OCI-LY1 (cell line): ENCODE measurements around the gene CRISPLD2.

ENCODE experiments used
- H2AFZ ChIP-seq: fragments of 200-600 bp; sonication (generic), shearing (Covaris generic); 2 replicates; pipeline ENCODE4 v1.6.0; 2014; ENCODE audit warnings: antibody characterized with exemption, mild to moderate bottlenecking, low read length
- H3F3A ChIP-seq: fragments of 200-600 bp; sonication (generic), shearing (Covaris generic); 2 replicates; pipeline ENCODE4 v1.6.0; 2014; ENCODE audit warnings: mild to moderate bottlenecking, antibody characterized with exemption, low read length, moderate library complexity; ENCODE audit not compliant: insufficient read depth
- H3K27ac ChIP-seq: fragments of 200-600 bp; sonication (generic); 2 replicates; pipeline ENCODE4 v1.5.1; 2014; ENCODE audit warnings: low read length, mixed run types, mild to moderate bottlenecking, low read depth; ENCODE audit not compliant: poor library complexity, severe bottlenecking
- H3K27me3 ChIP-seq: fragments of 200-600 bp; sonication (generic); 2 replicates; pipeline ENCODE4 v1.6.0; 2014; ENCODE audit warnings: antibody characterized with exemption, mild to moderate bottlenecking, low read length, moderate library complexity; ENCODE audit not compliant: insufficient read depth
- H3K36me3 ChIP-seq: fragments of 200-600 bp; sonication (generic); 2 replicates; pipeline ENCODE4 v1.6.1; 2014; ENCODE audit warnings: mild to moderate bottlenecking, antibody characterized with exemption, low read length, moderate library complexity, mixed read lengths; ENCODE audit not compliant: insufficient read depth
- H3K4me1 ChIP-seq: fragments of 200-600 bp; sonication (generic); 2 replicates; pipeline ENCODE4 v1.5.1; 2014; ENCODE audit warnings: mild to moderate bottlenecking, low read length, moderate library complexity; ENCODE audit not compliant: insufficient read depth, severe bottlenecking
- H3K4me2 ChIP-seq: fragments of 200-600 bp; sonication (generic), shearing (Covaris generic); 2 replicates; pipeline ENCODE4 v1.6.1; 2014; ENCODE audit warnings: low read length
- H3K4me3 ChIP-seq: fragments of 200-600 bp; sonication (generic); 2 replicates; pipeline ENCODE4 v1.5.1; 2014; ENCODE audit warnings: low read length, low read depth, mild to moderate bottlenecking, mixed read lengths; ENCODE audit not compliant: poor library complexity, severe bottlenecking
- H3K79me2 ChIP-seq: fragments of 200-600 bp; shearing (Covaris generic); 2 replicates; pipeline ENCODE4 v1.6.1; 2016; ENCODE audit warnings: mixed run types, low read length, mixed read lengths; ENCODE audit not compliant: insufficient read depth
- H3K9ac ChIP-seq: fragments of 200-600 bp; sonication (generic), shearing (Covaris generic); 2 replicates; pipeline ENCODE4 v1.6.1; 2014; ENCODE audit warnings: mild to moderate bottlenecking, low read length, mixed read lengths
- H3K9me2 ChIP-seq: fragments of 200-600 bp; sonication (generic), shearing (Covaris generic); 2 replicates; pipeline ENCODE4 v1.6.1; 2014; ENCODE audit warnings: low read depth, mild to moderate bottlenecking, low read length, mixed read lengths
- H3K9me3 ChIP-seq: fragments of 200-600 bp; shearing (Covaris generic); 2 replicates; pipeline ENCODE4 v1.6.1; 2014; ENCODE audit warnings: low read length, mixed read lengths
- H4K20me1 ChIP-seq: fragments of 200-600 bp; sonication (generic), shearing (Covaris generic); 2 replicates; pipeline ENCODE4 v1.6.0; 2016; ENCODE audit warnings: mild to moderate bottlenecking, low read length; ENCODE audit not compliant: insufficient read depth
- EZH2 ChIP-seq: fragments of 200-600 bp; sonication (generic), shearing (Covaris generic); IDR thresholded peaks from 2 replicates; pipeline ENCODE4 v1.8.0; 2017; ENCODE audit warnings: borderline replicate concordance, mixed run types, mild to moderate bottlenecking, antibody characterized with exemption, low read length, moderate library complexity, mixed read lengths
- TF ChIP-seq, protein P1 (sequence below): fragments of 200-600 bp; sonication (generic), shearing (Covaris generic); IDR thresholded peaks from 2 replicates; pipeline ENCODE4 v1.5.1; 2017; ENCODE audit warnings: mild to moderate bottlenecking, antibody characterized with exemption, low read length, moderate library complexity, mixed read lengths

The CRISPLD2 gene

DNA sequence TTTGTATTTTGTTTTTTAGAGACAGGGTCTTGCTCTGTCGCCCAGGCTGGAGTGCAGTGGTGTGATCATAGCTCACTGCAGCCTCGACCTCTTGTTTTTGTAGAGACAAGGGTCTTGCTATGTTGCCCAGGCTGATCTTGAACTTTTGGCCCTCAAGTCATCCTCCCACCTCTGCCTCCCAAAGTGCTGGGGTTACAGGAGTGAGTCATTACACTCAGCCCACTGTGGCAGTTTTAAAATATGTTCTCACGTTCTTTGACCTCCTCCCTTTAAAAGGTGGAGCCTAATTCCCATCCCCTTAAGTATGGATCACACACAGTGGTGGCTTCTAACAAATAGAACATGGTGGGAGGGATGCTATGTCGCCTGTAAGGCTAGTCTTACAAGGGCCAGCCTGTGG, 123.8 kb downstream of the CRISPLD2 start:
- H4K20me1 ChIP-seq = no peaks in the 10 kb centered on the region
- H3K4me2 ChIP-seq = no peak overlapping the region
- H3K27me3 ChIP-seq = peaks cover 5% of the 10 kb centered on the region
- H3F3A ChIP-seq = no peaks in the 10 kb centered on the region
- no peaks in the 10 kb centered on the region for H3K36me3 ChIP-seq
- H3K27ac ChIP-seq = no peak overlapping the region
- H3K9me3 ChIP-seq = no peaks in the 10 kb centered on the region
- TF ChIP-seq, protein P1, sequence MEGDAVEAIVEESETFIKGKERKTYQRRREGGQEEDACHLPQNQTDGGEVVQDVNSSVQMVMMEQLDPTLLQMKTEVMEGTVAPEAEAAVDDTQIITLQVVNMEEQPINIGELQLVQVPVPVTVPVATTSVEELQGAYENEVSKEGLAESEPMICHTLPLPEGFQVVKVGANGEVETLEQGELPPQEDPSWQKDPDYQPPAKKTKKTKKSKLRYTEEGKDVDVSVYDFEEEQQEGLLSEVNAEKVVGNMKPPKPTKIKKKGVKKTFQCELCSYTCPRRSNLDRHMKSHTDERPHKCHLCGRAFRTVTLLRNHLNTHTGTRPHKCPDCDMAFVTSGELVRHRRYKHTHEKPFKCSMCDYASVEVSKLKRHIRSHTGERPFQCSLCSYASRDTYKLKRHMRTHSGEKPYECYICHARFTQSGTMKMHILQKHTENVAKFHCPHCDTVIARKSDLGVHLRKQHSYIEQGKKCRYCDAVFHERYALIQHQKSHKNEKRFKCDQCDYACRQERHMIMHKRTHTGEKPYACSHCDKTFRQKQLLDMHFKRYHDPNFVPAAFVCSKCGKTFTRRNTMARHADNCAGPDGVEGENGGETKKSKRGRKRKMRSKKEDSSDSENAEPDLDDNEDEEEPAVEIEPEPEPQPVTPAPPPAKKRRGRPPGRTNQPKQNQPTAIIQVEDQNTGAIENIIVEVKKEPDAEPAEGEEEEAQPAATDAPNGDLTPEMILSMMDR = no peak
- no peak for TF ChIP-seq EZH2
- no peak overlapping the region for H3K4me3 ChIP-seq
- H3K79me2 ChIP-seq = no peaks in the 10 kb centered on the region
- H2AFZ ChIP-seq = no peak overlapping the region
- no peak overlapping the region for H3K9ac ChIP-seq
- no peaks in the 10 kb centered on the region for H3K4me1 ChIP-seq
- no peaks in the 10 kb centered on the region for H3K9me2 ChIP-seq

DNA sequence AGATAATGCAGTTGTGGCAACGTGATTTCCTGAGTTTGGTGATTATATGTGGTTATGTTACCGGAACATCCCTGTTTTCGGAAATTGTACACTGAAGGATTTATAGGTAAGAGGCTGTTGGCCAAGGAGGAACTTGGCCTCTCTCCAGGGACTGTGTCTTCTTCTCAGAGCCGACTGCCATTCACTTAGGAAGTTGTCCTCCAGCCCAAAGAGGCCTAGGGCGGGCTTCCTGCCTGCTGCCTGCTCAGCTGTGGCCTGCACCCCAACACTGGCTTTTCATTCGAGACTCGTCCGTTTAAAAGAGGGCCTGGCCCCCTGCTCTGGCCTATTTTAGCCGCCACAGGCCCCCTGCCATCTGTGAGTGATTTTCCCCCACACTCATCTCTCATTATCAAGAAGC, 127.2 kb downstream of the CRISPLD2 start:
- Histone ChIP-seq H3F3A (no peaks in the 10 kb centered on the region), H3K9me3 (no peaks in the 10 kb centered on the region), H3K4me2 (no peak overlapping the region), H4K20me1 (no peaks in the 10 kb centered on the region), H3K27me3 (peaks cover 9% of the 10 kb centered on the region; the same call in 1 of the 2 replicates), H3K79me2 (no peaks in the 10 kb centered on the region), H2AFZ (no peak overlapping the region), H3K9me2 (no peaks in the 10 kb centered on the region), H3K27ac (no peak overlapping the region), H3K9ac (no peak overlapping the region), H3K4me1 (no peaks in the 10 kb centered on the region), H3K36me3 (no peaks in the 10 kb centered on the region), H3K4me3 (no peak overlapping the region)
- no peak for TF ChIP-seq EZH2
- TF ChIP-seq, protein P1 = no peak

DNA sequence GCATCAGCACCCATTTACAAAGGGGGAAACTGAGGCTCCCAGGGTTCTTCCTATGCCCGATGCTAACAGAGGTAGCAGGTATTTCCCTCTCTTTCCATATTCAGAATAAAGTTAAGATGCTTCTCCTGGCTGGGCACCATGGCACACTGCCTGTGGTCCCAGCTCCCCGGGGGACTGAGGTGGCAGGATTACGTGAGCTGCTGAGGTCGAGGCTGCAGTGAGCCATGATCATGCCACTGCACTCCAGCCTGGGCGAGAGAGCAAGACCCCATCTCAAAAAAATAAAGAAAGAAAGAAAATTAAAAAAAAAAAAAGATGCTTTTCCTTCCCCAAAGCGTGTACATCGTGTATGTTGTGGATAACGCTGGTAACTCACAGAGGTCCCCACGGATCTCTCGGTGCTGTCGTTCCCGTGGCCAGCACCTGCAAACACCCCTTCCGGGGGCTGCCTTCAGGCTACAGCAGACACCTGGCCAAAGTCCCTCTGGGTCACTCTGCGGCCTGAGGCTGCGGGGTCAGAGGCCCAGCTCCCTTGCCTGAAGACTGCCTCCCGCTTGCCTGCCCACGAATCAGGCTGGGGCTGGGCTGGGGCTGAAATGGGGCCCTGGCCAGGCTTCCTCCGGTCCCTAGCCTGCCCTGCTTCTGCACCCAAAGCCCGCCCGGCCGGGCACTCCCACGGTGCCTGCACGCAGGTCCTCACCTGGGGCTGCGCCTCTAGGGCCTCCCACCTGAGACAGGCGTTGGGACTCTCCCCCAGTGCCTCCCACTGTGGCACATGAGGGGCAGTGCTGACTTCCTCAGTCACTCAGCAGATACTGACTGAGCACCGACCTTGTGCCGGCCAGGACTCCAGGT, 128.4 kb downstream of the CRISPLD2 start:
- Histone ChIP-seq H3K27ac (no peak overlapping the region), H3K36me3 (no peaks in the 10 kb centered on the region)

More for the DNA sequence above, 128.4 kb downstream of the CRISPLD2 start:
- H3K4me3 ChIP-seq = no peak overlapping the region
- TF ChIP-seq EZH2 = no peak
- TF ChIP-seq, protein P1 = no peak
- no peak overlapping the region for H3K4me2 ChIP-seq
- no peak overlapping the region for H2AFZ ChIP-seq
- peaks cover 9% of the 10 kb centered on the region; the same call in 1 of the 2 replicates for H3K27me3 ChIP-seq
- no peaks in the 10 kb centered on the region for H3K4me1 ChIP-seq
- no peak overlapping the region for H3K9ac ChIP-seq
- no peaks in the 10 kb centered on the region for H3K79me2 ChIP-seq
- H3K9me3 ChIP-seq = no peaks in the 10 kb centered on the region
- no peaks in the 10 kb centered on the region for H3F3A ChIP-seq
- no peaks in the 10 kb centered on the region for H3K9me2 ChIP-seq
- H4K20me1 ChIP-seq = no peaks in the 10 kb centered on the region
